ENCODE data around the gene OR2T5.
"Not testable (repeated sequence)": the region's sequence is repeated elsewhere in the genome, so short reads cannot be mapped to it uniquely, and the experiment has no call there.

DNA sequence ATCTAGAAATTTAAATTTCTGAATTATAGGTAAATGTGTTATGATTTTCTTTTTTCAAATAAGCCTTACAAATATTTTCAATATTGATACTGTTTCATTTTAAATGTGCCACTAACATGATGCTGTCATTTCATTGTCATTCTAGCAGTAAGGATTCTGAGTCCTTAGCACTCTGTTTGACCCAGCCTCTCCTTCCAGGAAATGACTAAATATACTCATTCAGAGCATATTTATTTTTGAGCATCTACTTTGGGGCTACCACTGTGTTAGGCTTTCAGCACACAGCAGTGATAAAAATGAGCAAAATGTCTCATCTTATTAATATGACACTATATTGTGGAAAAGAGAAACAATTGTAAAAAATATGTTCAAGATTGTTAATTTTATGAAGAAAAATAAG is 21.8 kb downstream of the OR2T5 start:
- not testable (repeated sequence) for TF ChIP-seq POLR2A, EP300 (IDR thresholded peaks at IDR 0.05)
- TF ChIP-seq, protein P1, sequence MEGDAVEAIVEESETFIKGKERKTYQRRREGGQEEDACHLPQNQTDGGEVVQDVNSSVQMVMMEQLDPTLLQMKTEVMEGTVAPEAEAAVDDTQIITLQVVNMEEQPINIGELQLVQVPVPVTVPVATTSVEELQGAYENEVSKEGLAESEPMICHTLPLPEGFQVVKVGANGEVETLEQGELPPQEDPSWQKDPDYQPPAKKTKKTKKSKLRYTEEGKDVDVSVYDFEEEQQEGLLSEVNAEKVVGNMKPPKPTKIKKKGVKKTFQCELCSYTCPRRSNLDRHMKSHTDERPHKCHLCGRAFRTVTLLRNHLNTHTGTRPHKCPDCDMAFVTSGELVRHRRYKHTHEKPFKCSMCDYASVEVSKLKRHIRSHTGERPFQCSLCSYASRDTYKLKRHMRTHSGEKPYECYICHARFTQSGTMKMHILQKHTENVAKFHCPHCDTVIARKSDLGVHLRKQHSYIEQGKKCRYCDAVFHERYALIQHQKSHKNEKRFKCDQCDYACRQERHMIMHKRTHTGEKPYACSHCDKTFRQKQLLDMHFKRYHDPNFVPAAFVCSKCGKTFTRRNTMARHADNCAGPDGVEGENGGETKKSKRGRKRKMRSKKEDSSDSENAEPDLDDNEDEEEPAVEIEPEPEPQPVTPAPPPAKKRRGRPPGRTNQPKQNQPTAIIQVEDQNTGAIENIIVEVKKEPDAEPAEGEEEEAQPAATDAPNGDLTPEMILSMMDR (IDR thresholded peaks at IDR 0.05) = not testable (repeated sequence)
